Right ventricle myocardium inferior (tissue), 1 donor: ENCODE data around the gene CLSTN1. TPM values are rescaled to one million over a fixed set of nuclear protein-coding genes. Genes with fewer than 3 reads are reported as not detected.
"Not testable (repeated sequence)": the region's sequence is repeated elsewhere in the genome, so short reads cannot be mapped to it uniquely, and the experiment has no call there.

Source experiments
- ATAC-seq: fragments of 200-7000 bp; cut with Tn5 transposase; one replicate; pipeline ENCODE4 v1.9.1; 2020; ENCODE audit warnings: mild to moderate bottlenecking, moderate library complexity
- DNase-seq: peaks from one replicate; pipeline ENCODE4 v3.0.0; 2021; ENCODE audit errors: missing footprints
- intact Hi-C: fragments of 100-400 bp; cut with DNase I; formaldehyde crosslinking; loops from one replicate; pipeline ENCODE4 v1.11.0; 2022
- total RNA-seq: library from RNA; stranded (reverse); fragmentation: NEBNext Ultra II Directional; extraction: Animal tissue kit (Norgen Biotek cat#: 25700); gene quantifications from one replicate; pipeline ENCODE4 v1.2.1, GENCODE V29; 2021
- donor health status: DM: no; HTN: yes; CAD: no; lungs with severe emphysema.

The CLSTN1 gene
- total RNA-seq, 1 donor from 2014 or later = 52.3 TPM

GRCh38 chr1:9809100-9809510, 14.7 kb downstream of the CLSTN1 start:
- no peak for ATAC-seq
- intact Hi-C loops = no loop called here
- no peak for DNase-seq

GRCh38 chr1:9808459-9808858, 15.3 kb downstream of the CLSTN1 start:
- ATAC-seq (no peak), DNase-seq (no peak)
- intact Hi-C loops = no loop called here

GRCh38 chr1:9807541-9807940, 16.2 kb downstream of the CLSTN1 start:
- intact Hi-C loops = no loop called here
- ATAC-seq = no peak
- DNase-seq = no peak

- intact Hi-C loops, DNase-seq, ATAC-seq: not testable (repeated sequence)
These were observed 17.8 kb downstream of the CLSTN1 start for GRCh38 chr1:9805972-9806371.

GRCh38 chr1:9805006-9805508, 18.7 kb downstream of the CLSTN1 start:
- DNase-seq = no peak
- intact Hi-C loops = no loop called here
- no peak for ATAC-seq

- intact Hi-C loops, DNase-seq, ATAC-seq: not testable (repeated sequence)
These were observed 20.5 kb downstream of the CLSTN1 start for GRCh38 chr1:9803003-9803918.

GRCh38 chr1:9801909-9802308, 21.9 kb downstream of the CLSTN1 start:
- ATAC-seq = no peak

GRCh38 chr1:9798236-9799130, 25.3 kb downstream of the CLSTN1 start:
- intact Hi-C loops = no loop called here
- no peak for DNase-seq
- ATAC-seq = peak; percentile 86

More at GRCh38 chr1:9801909-9802308, 21.9 kb downstream of the CLSTN1 start:
- DNase-seq = no peak
- intact Hi-C loops = no loop called here

GRCh38 chr1:9797049-9797448, 26.7 kb downstream of the CLSTN1 start:
- ATAC-seq (no peak), DNase-seq (no peak)
- intact Hi-C loops = no loop called here

GRCh38 chr1:9794081-9794480, 29.7 kb downstream of the CLSTN1 start:
- ATAC-seq (no peak), DNase-seq (no peak)
- intact Hi-C loops = no loop called here

- intact Hi-C loops = no loop called here
- DNase-seq = no peak
- no peak for ATAC-seq
These were observed 30.5 kb downstream of the CLSTN1 start for GRCh38 chr1:9793291-9793690.

- intact Hi-C loops = no loop called here
- DNase-seq (no peak), ATAC-seq (peak; percentile 35)
These were observed 31.4 kb downstream of the CLSTN1 start for GRCh38 chr1:9792156-9793042.

GRCh38 chr1:9789700-9790099, 34.1 kb downstream of the CLSTN1 start:
- intact Hi-C loops, ATAC-seq, DNase-seq: not testable (repeated sequence)

- intact Hi-C loops = no loop called here
- DNase-seq = no peak
- no peak for ATAC-seq
These were observed 36.1 kb downstream of the CLSTN1 start for GRCh38 chr1:9787702-9788101.

GRCh38 chr1:9785406-9785805, 38.4 kb downstream of the CLSTN1 start:
- intact Hi-C loops = loop anchor here (1.0 kb wide), 1 partner anchor 82 kb away; no protein-coding TSS in a partner anchor
- ATAC-seq = no peak
- DNase-seq = no peak

GRCh38 chr1:9784508-9785133, 39.1 kb downstream of the CLSTN1 start:
- ATAC-seq = no peak
- DNase-seq = no peak

GRCh38 chr1:9782897-9783296, 40.9 kb downstream of the CLSTN1 start:
- DNase-seq = no peak
- intact Hi-C loops = no loop called here
- ATAC-seq = no peak

More at GRCh38 chr1:9784508-9785133, 39.1 kb downstream of the CLSTN1 start:
- intact Hi-C loops = loop anchor here (1.0 kb wide), 1 partner anchor 83 kb away; no protein-coding TSS in a partner anchor
